NCI-H2081 treated with DMSO at 0.1 percent for 48 hours (cell line): ENCODE measurements around the gene ADGRB3.

ENCODE experiments used
- DNase-seq: peaks from one replicate; lab custom pipeline; 2025; lab: John Stamatoyannopoulos, UW

Gene ADGRB3

DNA sequence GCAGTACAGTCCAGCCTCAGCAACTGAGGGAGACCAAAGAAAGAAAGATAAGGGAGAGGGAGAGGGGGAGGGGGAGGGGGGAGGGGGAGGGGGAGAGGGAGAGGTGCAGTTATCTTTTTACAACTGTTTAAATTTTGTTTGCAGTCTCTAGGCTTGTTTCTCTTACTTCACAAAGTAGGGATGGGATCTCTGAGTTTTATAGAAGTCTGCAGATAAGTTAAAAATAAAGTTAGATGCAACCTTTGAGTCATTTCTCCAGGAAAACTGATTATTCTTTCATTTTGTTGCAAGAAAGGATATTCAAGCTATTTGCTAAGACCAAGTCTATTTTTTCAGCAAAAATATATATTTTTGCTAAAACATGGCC lies 487.3 kb downstream of the ADGRB3 start:
- DNase-seq, result no peak

DNA sequence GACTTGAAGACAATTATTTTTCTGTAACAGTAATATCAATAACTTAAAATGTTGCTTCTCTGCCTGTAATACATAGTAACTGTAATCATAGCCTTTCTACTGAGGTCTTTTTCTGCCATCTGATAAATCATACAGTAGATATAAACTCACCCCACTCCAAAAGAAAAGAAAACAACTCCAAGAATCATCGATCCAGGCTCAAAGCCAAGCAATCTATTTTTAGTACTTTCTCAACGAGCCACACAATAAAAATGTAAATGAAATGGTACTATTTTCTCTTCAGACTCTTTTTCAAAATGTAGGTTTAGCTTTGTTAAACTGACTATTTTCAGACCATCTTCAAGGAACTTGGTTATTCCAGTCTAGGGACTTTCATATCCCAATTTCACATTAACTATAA lies 493.3 kb downstream of the ADGRB3 start:
- no peak for DNase-seq

DNA sequence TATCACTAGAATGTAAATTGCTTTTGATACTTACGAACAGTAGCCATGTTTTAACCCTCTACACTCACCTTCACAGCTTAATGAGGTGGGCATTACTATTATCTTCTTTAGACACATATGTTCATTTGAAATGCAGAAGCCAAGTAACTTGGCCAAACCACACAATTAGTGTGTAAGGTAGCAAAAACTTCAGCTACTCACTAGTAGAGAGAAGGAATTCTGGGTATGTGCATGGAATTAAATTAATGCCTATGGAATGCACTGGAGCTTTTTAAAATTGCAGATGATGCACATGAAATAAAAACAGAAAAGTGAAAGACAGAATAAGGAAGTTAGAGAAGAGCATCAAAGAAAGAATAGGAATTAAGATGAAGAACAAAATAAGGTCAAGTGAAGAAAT lies 494.0 kb downstream of the ADGRB3 start:
- no peak for DNase-seq

DNA sequence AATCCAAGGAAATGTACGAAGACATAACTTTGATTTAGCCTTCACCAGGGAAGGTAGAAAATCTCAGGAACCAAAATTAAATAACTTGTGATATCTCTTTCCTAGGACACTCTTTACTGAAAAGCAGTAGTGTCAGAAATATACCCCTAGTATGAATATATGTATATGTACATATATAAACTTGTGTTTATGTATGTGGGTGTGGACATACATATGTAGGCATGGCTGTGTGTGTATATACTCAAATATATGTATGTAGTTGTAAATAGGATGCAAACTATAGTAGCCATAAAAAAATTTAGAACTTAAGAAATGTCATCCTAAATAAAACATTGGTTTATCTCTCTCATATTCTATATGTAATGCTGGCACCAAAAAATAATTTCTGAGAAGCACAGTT lies 500.8 kb downstream of the ADGRB3 start:
- no peak for DNase-seq

DNA sequence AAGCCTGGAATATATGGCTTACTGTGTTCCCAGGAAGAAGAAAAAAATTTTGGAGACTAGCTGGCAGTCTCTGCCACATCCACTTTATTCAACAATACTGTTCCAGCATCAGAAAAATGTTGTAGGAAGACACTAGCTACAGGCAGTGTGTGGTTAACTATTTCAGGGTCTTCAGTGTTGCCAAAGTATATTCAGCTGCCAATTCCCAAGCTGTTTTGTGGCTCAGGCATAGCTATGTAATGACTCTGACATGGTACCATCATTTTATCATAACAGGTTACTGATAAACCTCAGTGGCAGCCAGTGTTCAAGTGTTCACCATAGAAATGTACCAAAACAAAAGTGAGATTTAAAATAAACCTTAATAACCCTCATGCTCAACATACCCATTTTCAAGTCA lies 503.1 kb downstream of the ADGRB3 start:
- no peak for DNase-seq

DNA sequence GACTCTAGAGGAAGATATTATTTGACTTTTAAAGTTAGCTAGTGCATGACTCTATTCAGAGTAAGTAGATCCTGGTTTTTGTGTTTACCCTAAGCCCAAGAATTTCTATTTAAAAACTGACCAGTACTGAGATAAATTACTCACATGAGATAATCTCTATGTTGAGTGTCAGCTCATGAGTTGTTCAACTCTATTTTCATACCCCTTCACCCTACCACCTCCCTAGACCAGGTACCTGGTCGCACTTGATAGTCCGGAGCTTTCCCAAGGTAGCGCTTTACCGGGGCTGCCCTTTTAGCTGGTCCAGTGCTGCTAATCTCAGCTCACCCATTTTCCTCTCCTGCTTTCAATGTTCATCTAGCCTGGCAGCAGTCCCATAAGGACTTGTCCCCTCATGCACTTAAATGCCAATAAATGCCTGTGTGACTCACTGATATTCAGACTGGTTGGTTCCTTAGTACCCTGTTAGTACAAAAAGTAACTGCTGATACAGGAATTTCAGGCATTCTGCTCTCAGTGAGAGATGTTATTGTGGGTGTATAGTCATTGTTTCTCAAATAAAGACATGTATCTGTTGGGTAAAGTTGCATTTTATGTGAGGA lies 503.9 kb downstream of the ADGRB3 start:
- no peak for DNase-seq

DNA sequence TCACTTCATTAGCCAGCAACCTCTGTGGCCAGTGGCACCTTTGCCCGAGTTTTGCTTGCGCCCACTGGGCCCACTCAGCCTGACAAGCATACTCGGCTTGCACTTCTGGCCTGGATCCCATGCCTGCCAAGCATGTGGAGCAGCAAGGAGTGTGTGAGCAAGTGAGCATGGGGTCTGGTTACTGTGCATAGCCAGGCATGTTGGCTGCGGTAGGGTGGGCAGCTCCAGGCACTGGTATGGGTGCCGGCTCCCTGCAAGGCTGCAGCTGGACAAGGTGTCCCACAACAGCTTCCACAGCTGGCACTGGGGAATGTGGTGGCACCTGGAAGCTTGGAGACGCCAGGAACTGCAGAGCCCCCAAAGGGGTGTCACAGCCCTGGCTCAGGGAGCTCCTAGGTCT lies 510.0 kb downstream of the ADGRB3 start:
- DNase-seq, result no peak

DNA sequence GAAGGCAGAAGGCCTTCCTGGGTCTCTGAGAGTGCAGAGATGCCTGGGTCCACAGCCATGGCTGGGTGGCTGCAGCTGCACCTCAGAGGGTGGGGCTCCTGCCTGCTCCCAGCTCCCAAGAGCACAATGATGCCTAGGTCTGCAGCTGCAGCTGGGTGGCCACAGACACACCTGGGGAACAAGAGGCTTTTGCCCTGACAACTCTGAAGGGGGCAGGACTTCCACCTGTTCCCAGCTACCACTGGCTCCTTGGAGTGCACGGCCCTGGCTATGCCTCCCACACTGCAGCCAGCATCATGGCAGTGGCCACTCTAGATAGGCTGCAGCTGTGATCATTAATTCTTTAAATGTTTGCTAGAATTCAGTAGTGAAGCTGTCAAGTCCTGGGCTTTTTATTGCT lies 511.3 kb downstream of the ADGRB3 start:
- no peak for DNase-seq

DNA sequence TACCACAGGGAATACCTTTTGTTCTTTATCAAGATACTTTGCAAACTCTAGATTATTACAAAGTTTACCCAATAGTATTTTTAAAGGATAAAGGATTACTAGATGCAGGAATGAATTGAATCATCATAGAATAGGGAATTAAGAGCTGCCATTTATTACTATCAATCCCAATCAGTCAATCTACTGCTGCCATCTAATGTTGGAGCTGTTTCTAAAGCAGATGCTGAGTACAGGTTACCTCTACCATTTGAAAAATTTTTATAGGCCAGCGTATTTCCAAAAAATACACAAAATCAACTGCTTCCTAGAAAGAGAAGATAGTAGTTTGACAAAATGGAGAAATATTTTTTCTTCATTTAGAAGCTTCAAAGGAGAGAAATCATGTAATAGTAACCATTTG lies 520.4 kb downstream of the ADGRB3 start:
- no peak for DNase-seq

DNA sequence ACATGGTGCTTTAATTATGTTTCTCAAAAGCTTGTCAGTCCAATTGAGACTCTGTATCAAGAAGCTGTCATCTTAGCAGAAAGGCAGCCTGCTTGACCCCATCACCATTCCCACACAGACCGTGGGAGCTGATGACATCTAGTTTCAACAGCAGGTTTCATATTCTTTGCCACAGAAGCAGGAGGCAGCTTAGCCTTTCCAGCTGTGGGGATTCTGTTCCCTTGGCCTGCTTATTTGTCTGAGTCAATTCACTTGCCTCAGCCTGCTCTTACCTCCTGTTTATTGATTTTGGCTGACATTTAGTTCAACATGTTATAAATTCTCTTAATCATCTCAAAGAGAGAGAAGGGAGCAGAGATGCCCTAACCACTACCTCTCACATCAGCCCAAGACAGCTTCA lies 527.7 kb downstream of the ADGRB3 start:
- DNase-seq, result no peak

DNA sequence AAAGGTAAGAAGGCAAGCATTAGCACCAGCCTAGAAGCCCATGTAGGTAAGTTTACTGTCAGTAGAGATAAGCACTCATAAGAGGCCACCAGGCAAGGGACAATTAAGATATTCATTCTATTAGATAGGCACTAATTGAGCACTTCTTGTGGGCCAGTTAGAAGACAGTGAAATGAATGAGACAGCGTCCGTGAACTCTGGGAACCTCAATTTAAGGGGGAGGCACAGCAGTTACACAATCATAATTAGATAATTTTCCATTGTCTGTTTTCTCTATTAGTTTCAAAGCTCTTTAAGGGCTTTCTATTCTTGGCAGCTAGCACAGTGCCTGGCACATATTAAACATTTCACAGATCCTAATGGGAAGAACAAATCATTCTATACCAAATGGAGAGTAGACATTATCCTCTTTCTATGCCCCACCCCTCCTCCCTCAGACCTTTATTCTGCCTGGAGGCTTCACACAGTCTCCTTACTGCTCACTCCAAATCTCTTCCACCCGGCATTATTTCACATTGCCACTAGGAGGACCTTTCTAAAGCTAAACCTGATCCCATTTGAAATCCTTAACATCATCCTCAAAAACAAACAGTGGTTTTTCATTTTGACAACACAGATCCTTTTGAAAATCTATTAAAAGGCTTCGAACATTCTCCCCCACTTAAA lies 529.6 kb downstream of the ADGRB3 start:
- no peak for DNase-seq

DNA sequence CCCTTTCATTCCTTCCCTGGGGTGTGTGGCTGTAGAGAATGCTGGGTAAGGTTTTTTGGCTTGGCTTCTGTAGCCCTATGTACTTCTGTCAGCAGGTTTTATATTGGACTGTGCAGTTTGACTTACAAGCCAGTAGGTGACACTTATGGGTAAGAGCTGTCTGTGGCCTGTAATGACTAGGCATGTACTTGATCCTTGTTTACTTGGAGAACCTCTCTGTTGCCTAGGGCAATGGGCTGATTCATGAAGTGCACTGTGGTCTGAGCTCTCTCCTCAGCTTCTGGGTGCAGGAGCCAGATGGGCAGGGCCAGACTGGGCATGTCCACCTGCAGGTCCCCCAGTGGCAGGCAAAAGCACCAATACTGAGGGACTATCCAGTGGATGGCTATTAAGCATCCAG lies 544.6 kb downstream of the ADGRB3 start:
- no peak for DNase-seq

DNA sequence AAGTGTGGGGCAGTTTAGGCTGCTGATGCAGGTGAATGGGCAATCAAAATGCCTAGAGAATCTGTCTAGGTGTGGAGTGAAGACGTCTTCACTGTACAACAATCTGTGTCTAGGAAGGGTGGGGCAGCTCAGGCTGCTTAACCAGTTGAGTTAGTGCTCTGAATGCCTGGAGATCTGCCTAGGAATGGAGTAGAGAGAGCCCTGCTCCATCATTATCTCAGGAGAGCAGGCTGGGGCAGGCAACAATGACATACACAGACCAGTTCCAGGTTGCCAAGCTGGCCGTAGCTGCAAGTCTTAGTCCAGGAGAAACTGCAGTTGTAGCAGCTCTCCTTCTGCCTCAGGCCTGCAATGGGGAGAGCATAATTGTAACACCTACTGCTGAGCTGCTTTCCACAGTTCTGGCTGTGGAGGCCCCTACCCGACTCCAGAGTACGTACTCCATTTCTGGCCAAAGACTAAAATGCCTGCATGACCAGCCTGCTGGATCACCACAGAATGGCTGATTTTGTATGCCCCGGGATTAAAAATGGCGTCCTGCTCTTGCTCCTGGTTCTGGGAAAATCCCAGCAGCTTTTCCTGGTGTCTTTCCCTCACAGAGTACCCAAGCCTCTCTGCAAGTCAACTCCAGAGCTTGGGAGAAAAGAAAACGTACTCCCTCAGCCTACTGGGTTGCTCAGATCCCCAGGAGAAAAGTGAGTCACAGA lies 545.4 kb downstream of the ADGRB3 start:
- no peak for DNase-seq

DNA sequence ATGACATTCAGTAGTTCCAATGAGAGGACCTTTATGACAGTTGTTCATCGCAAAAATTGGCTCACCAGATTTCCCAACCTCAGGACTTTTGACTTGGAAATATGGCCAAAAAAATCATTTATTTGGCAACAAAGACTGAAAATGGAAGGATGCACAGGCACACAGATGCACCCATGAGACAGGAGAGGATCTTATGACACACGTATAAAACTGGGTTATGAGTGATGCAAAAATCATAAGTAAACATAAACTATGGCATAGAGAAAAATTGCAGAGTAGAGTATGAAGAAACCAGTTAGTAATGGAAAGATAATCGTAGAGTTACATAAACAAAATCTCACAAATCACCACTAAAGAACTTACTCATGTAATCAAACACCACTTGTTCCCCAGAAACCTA lies 546.9 kb downstream of the ADGRB3 start:
- DNase-seq, result no peak

DNA sequence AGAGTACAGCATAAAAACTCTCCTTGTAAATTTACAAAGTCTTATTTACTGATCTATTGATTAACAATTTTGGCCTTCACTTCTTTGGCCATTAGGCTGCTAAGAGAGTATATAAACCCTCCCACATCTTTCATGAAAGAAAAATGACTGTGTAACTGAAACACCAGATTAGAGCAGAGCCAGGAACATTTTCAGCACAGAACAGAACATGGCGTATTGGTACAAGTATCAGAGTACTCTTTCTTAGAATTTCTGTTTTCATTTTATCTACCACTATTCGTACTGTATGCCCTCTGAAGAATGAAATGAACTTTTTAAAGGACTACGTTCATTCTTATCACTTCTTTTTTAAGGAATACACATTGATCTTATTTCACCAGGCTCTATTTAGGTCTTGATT lies 550.2 kb downstream of the ADGRB3 start:
- no peak for DNase-seq

DNA sequence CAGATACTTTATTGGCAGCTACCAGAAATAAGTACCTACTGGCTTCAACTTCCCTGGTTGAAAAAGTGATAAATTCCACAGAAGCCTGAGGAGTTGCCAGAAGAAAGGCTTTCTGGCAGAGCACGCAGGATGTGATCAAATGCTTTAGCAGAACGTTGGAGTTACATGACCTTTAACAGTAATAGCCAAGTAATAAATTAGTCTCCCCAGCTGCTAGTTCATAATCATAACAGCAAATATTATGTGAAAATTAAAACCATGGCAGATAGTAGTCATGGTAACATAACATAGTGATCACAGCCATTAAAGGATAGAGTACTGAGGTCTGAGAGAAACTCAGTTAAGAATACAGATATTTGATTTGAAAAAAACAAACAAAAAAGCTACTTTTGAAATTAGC lies 567.7 kb downstream of the ADGRB3 start:
- DNase-seq, result no peak

DNA sequence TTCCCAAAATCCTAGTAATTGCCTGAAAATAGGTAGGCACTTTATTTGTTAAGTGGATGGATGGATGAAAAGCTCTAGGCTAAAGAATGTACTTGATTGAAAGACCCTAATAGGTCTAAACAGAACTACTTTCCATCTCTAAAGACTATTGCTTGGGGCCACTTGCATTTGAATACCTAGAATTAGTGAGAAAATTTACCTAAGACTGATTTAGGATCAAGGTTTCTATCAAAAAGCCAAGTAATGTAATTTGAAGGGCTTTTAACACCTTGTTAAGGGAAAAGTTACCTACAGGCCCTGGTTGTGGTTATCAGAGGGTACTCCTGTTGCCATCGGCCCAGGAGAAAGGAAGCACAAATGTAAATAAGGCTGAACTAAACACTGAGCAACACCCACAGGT lies 581.0 kb downstream of the ADGRB3 start:
- DNase-seq, result no peak

DNA sequence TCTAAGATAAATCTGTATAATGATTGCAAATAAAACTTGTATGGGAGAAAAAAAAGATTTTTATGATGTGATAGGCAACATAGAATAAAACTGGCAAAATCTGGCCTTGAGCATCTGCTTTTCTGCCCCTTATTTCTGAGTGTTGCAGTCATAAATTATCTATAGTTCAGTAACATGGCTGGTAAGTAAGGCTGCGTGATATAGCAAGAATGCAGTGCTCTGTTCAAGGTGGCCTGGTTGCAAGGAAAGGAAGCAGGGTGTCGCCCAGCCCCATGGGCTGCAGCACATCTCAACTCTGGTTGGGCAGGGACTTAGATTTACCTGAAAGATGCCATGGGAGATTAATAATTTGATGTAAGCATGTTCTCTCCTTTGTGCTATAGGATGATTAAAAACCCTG lies 582.3 kb downstream of the ADGRB3 start:
- DNase-seq, result no peak

DNA sequence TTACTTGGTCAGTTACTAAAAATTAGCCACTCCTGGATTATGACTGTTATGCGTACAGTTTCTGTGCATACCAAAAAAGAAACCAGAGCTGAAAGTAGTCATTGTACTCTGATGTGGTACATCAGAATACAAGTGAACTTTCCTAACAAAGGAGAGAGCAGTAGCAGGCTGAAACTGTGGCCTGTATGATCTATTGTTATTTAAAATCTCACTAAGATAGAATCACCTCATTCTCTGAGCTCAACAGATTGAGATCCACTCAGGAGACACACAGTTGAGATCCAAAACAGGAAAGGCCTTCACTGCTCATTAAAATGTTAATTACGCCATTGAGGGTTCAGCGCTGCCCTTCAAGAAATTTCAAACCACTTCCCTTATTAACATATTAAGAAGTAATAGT lies 585.3 kb downstream of the ADGRB3 start:
- DNase-seq, result no peak

DNA sequence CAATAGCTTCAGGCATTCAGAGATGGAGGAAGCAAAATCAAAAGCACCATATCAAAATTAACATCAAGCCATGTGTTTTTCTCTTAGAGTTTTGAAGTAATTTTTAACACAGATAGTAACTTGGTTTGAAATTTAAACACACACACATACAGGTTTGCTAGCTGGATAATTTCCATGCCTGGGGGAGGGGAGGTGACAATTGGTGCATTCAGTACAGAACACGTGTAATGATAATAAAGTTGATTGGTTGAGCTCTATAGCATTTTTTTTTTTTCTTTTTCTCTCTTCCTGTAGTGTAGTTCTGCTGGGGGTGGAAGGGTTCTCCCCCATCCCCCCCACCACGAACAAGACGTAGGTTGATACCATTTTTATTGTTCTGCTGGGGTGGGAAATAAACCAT lies 596.9 kb downstream of the ADGRB3 start:
- peak; percentile 6 for DNase-seq

DNA sequence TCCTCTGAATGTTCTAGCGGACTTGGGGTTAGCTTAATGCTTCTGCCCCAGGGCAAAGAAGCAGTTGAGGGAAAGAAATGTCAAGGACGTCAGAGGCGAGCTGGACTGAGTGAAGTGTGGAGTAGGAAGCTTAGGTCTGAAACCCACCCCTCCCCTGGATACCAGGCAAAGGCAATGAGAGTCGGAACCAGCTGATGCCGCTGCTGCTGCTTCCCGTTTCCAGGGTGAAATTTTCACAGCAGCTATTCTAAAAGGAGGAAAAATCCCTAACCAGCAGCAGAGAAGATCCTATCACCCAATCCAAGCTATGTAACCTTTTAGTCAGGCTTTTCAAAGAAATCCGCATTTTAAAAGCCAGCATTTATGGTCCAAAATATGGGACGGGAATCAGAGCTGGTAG lies 597.4 kb downstream of the ADGRB3 start:
- DNase-seq, result no peak

DNA sequence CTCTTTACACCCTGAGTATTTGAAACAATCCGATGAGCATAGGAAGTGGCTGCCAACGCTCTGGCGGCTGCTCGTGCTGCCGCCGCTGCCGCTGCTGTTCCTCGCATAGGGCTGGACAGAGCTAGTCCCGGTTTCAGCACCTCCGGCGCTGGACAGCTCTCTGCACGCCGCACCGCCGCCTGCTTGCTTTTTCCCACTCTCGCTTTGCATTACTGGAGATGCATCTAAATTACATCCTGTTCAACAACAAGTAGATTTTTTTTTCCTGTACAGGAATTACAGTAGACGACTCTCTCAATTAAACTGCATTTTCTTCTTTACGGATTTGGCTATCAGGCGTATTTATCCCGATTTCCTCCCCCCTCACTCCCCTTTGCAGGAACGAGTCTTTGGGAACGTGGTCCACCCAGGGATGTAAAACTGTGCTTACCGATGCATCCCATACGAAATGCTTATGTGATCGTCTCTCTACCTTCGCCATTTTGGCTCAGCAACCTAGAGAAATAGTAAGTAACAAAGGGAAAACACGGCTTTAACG lies 597.9 kb downstream of the ADGRB3 start:
- DNase-seq, result peak; percentile 46

DNA sequence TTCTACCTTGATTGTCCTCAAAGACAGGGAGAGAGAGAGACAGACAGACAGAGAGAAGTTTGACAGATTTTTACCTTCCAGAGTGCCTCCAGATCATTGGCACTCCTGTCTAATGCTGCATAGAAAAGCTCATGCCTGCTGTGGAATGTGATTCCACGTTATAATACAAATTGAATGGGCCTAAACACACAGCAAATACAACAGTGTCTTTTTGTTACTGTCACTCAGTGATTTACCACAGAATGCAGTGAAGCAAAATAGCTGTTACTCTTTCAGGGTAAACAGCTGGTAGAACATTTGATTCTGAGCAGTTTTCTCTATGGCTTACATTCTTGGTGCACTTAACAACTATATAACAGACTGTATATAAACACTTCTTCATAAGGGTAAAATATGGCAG lies 603.0 kb downstream of the ADGRB3 start:
- DNase-seq, result no peak

DNA sequence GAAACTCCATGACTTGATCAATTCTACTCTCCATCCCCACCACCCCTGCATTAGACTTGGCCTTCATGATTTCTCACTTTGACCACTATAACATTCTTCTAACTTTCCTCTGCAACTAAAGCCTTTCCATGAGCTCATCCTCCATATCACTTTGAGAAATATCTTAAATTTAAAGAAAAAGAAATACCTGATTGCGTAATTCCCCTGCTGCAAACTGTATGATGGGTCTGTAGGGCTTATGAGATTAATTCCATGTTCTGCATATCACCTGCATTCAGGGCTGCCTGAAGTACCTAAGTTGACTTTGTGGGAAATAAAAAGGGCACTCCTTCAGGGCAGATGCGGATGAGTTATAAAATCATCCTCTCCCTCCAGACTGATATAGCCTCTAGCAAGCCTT lies 611.9 kb downstream of the ADGRB3 start:
- DNase-seq, result no peak
